ENCODE results near the gene RPL38.
A peak's percentile ranks its signal among the peaks of the same experiment; 100 is the strongest.
"Not testable (repeated sequence)": the region's sequence is repeated elsewhere in the genome, so short reads cannot be mapped to it uniquely, and the experiment has no call there.

RPL38 gene

DNA sequence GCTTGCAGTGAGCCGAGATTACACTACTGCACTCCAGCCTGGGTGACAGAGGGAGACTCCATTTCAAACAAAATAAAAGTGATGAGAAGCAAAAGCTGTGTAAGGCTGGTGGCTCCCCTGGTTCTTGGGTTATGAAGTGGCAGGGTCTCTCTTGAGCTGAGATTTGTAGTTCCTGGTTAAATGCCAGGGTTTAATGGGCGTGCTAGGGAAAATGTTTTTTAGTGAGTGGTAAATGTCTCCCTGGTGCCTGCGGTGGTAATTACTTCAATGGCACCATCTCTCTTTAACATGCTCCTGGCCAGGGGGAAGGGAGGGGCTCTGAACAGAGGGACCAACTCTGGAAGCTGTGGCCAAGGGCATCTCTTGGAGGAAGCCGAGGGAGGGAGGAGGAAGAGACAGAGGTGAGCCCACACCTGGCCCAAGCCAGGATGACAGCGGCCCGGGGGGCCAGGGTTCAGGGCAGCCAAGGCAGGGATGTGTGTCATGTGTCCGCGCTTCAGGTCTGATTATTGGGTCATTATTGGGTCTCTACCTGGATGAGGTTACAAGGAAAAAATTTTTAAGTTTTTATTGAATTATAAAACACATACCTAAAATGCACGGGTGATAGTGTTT, 17.8 kb upstream of the RPL38 start:
- DNase-seq = no peak

GRCh38 chr17:74186498-74186897, 17.0 kb upstream of the RPL38 start:
- DNase-seq = no peak

GRCh38 chr17:74187761-74188160, 15.7 kb upstream of the RPL38 start:
- DNase-seq = no peak

DNA sequence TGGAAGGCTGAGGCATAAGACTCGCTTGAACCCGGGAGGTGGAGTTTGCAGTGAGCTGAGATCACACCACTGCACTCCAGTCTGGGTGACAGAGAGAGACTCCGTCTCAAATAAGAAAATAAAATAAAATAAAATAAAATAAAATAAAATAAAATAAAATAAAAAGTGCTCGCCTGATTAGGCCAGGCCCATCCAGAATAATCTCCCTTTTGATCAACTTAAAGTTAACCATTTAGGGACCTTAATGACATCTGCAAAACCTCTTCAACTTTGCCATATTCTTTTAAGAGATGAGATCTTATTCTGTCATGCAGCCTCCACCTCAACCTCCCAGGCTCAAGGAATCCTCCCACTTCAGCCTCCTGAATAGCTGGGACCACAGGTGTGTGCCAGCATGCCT, 14.8 kb upstream of the RPL38 start:
- not testable (repeated sequence) for DNase-seq

- DNase-seq = peak; percentile 39
These were observed 13.3 kb upstream of the RPL38 start for GRCh38 chr17:74190154-74190553.

GRCh38 chr17:74190807-74191406, 12.6 kb upstream of the RPL38 start:
- no peak for DNase-seq

DNA sequence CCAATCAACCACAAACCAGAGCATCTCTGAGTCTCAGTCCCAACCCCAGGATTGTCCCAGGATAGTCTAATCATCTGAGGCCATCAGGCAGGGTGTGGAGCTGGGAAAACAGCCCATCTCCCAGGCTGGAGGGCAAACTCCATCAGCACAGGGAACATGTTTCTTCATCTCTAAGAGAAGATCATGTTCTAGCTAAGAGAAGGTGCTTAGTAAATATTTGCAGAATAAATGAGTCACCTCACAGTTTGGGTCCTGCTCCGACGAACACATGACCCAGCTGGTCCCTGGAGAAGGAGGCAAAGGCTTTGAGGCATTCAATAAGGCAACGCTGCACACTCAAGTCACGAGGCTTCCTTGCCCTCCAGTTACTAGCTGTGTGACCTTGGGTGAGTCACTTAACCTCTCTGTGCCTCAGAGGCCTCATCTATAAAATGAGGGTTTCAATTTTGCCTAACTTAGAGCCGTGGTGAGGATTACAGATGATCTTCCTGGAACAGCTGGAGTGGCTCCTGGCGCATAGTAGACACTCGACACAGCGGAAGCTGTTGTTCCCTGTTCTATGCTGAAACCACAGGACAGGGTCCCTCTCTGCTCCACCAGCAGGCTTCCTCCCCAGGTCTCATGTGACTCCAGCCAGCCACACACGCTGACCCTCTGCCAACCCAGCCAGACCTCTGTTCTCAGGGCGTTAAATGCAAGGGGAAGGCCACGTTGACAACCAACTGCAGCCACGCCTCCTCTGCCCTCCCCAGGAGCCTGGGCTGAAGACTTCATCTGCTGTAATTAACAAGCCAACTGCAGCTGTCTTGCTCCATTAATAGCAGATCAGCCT, 10.3 kb upstream of the RPL38 start:
- no peak for DNase-seq

DNA sequence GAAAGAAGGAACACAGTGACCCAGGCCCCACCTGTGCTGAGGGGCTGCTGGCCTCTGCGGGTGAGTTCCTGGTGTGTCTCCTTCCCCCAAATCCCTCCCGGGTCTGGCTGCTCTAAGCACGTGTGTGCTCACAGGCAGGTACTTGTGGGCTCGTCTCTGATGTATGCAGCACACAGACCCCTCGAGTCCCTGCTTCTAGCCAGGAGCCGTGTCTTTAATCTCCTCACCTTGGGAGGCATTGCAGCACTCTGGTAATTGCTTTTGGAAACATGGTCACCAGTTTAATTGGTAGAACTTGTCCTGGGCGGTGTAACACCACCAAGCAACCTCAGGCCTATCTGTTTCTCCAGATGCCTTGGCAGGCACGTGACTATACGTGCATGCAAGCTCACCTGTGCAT, 8.8 kb upstream of the RPL38 start:
- DNase-seq = no peak

GRCh38 chr17:74196541-74197317, 6.7 kb upstream of the RPL38 start:
- DNase-seq = no peak

GRCh38 chr17:74197801-74198200, 5.7 kb upstream of the RPL38 start:
- no peak for DNase-seq

DNA sequence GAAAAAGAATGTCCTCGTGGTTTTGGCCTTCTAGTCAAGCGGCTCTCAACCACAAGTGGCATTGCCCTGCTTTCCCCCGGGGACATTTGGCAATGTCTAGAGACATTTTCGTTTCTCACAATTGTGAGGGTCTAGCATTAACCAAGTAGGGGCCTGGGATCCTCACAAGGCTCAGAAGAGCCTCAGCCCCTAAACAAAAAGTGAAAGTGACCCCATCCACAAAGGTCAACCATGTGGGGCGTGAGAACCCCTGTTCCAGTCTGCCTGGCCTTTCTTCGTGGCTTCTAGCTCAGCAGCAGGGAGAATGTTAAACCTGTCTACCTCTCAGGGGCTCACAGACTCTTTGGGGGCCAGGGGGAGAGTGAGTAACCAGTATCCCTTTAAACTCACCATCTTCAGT, 4.8 kb upstream of the RPL38 start:
- no peak for DNase-seq

GRCh38 chr17:74199306-74200092, 4.0 kb upstream of the RPL38 start:
- peak; percentile 66 for DNase-seq

DNA sequence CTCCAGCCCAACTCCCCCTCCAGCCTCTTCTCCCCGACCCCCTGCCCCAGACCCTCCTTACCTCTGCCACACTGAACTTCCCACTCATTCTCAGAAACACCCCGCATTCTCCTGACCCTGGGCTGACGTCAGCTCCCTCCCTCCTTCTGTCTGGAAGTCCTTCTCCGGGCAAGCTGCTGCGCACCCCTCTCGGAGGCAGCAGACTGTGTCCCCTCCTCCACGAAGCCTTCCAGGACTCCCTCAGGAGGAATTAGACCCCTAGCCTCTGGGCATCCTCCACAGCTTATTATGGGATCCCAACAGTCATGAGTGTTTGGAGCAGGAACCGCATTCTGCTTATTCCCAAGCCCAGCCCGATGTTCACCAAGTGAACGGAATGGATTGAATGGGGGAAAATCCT, 3.4 kb upstream of the RPL38 start:
- no peak for DNase-seq

GRCh38 chr17:74201250-74201649, 2.2 kb upstream of the RPL38 start:
- no peak for DNase-seq

DNA sequence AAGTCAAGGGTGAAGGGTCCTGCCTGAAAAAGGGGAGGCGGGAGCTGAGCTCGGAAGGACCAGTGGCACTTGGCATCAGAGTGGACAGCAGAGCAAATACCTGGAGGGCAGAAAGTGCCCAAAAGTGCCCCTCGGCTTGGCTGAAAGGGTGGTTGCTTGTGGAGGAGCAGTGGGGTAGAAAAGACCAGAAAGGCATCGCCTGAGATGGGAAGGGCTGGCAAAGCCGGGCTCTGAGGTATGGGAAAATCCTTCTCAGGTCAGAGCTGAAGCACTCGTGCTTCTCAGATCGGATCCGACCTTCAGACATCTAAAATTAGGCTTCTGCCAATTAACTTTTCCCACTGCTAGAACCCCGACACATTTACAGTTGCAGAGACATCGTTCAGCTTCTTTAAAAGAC, 1.5 kb upstream of the RPL38 start:
- no peak for DNase-seq

DNA sequence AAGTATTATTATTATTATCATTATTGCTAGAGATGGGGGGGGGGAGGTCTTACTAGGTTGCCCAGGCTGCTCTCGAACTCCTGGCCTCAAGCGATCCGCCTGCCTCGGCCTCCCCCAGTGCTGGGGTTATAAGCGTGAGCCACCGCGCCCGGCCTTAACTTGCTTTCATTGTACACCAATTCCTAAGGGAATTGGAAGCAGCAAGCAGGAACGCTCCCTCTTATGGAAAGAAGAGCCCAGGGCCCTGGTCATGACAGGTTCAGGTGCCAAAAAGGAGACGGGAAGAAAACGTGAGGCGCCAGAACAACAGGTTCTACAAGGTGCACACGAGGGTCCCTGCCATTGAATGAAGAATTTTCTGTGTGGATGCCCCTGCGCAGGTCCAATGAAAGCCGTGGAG, 540 bp upstream of the RPL38 start:
- no peak for DNase-seq

GRCh38 chr17:74204474-74204873, 996 bp downstream of the RPL38 start:
- DNase-seq = no peak

GRCh38 chr17:74205274-74205673, 1.8 kb downstream of the RPL38 start:
- DNase-seq = no peak

DNA sequence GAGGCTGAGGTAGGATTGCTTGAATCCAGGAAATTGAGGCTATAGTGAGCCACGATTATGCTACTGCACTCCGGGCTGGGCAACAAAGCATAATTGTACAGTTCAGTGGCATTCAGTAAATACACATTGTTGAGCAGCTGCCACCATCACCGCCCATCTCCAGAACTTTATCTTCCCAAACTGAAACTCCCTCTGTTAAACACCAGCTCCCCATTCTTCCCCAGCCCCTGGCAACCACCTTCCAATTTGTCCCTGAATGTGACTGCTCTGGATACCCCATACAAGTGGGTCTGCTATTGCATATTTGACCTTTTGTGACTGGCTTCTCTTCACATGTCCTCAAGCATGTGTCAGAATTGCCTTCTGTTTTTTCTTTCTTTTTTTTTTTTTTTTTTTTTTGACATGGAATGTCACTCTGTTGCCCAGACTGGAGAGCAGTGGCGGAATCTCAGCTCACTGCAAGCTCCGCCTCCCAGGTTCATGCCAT, 2.9 kb downstream of the RPL38 start:
- no peak for DNase-seq

- peak; percentile 85 for DNase-seq
These were observed 7.0 kb downstream of the RPL38 start for GRCh38 chr17:74210191-74211140.

Data from CD4-positive, alpha-beta T cell treated with Interleukin-12 subunit alpha and Interleukin-12 subunit beta, for 1 hour (primary cell).